MM.1S (cell line): Measurements from ENCODE around the gene YY1.
A peak's percentile ranks its signal among the peaks of the same experiment; 100 is the strongest.

Experiments
- DNase-seq: peaks from one replicate; pipeline ENCODE4 v3.0.0-alpha.2; 2015
- H2AFZ ChIP-seq: fragments of 300-600 bp; sonication (generic); 2 replicates; pipeline ENCODE4 v1.6.0; 2016; ENCODE audit warnings: antibody characterized with exemption, low read length
- H3F3A ChIP-seq: fragments of 300-600 bp; sonication (generic); 2 replicates; pipeline ENCODE4 v1.6.1; 2016; ENCODE audit warnings: mild to moderate bottlenecking, antibody characterized with exemption, low read length, moderate library complexity, mixed read lengths; ENCODE audit not compliant: insufficient read depth
- H3K27ac ChIP-seq: fragments of 300-600 bp; sonication (generic); 2 replicates; pipeline ENCODE4 v1.5.1; 2016; ENCODE audit warnings: mild to moderate bottlenecking, low read length
- H3K27me3 ChIP-seq: fragments of 300-600 bp; sonication (generic); replicated peaks from 2 replicates; pipeline ENCODE4 v1.6.0; 2016; ENCODE audit warnings: low read length; ENCODE audit not compliant: insufficient read depth
- H3K36me3 ChIP-seq: fragments of 300-600 bp; sonication (generic); replicated peaks from 2 replicates; pipeline ENCODE4 v1.6.1; 2016; ENCODE audit warnings: mild to moderate bottlenecking, low read length, mixed read lengths; ENCODE audit not compliant: insufficient read depth
- H3K4me1 ChIP-seq: fragments of 300-600 bp; sonication (generic); 2 replicates; pipeline ENCODE4 v1.6.1; 2016; ENCODE audit warnings: low read length, mixed read lengths
- H3K4me2 ChIP-seq: fragments of 300-600 bp; sonication (generic); 2 replicates; pipeline ENCODE4 v1.6.0; 2016; ENCODE audit warnings: low read depth, low read length
- H3K4me3 ChIP-seq: fragments of 300-600 bp; sonication (generic); 2 replicates; pipeline ENCODE4 v1.5.1; 2016; ENCODE audit warnings: low read length, mixed read lengths
- H3K79me2 ChIP-seq: fragments of 300-600 bp; sonication (generic); 2 replicates; pipeline ENCODE4 v1.6.1; 2016; ENCODE audit warnings: mixed run types, low read length, mixed read lengths
- H3K9ac ChIP-seq: fragments of 300-600 bp; sonication (generic); 2 replicates; pipeline ENCODE4 v1.6.1; 2016; ENCODE audit warnings: low read length, mixed read lengths
- H3K9me2 ChIP-seq: fragments of 300-600 bp; sonication (generic); replicated peaks from 2 replicates; pipeline ENCODE4 v1.6.1; 2016; ENCODE audit warnings: mild to moderate bottlenecking, low read length, mixed read lengths; ENCODE audit not compliant: insufficient read depth
- H3K9me3 ChIP-seq: fragments of 300-600 bp; sonication (generic); replicated peaks from 2 replicates; pipeline ENCODE4 v1.6.1; 2016; ENCODE audit warnings: mild to moderate bottlenecking, low read length, mixed read lengths; ENCODE audit not compliant: insufficient read depth
- H4K20me1 ChIP-seq: fragments of 300-600 bp; sonication (generic); 2 replicates; pipeline ENCODE4 v1.6.1; 2016; ENCODE audit warnings: mild to moderate bottlenecking, low read length, moderate library complexity, mixed read lengths; ENCODE audit not compliant: insufficient read depth
- CTCF ChIP-seq: fragments of 300-600 bp; sonication (generic); IDR thresholded peaks from 2 replicates; pipeline ENCODE4 v1.5.1; 2016; ENCODE audit warnings: antibody characterized with exemption, low read length, mixed read lengths
- EZH2 ChIP-seq: fragments of 300-600 bp; sonication (generic); optimal IDR thresholded peaks from 2 replicates; pipeline ENCODE3; 2017; ENCODE audit warnings: low read depth, mild to moderate bottlenecking, antibody characterized with exemption, low read length, mixed read lengths
- EZH2phosphoT487 ChIP-seq: fragments of 300-600 bp; sonication (generic); IDR thresholded peaks from 2 replicates; pipeline ENCODE4 v1.6.1; 2018; ENCODE audit warnings: antibody characterized with exemption, low read length

The YY1 gene

DNA sequence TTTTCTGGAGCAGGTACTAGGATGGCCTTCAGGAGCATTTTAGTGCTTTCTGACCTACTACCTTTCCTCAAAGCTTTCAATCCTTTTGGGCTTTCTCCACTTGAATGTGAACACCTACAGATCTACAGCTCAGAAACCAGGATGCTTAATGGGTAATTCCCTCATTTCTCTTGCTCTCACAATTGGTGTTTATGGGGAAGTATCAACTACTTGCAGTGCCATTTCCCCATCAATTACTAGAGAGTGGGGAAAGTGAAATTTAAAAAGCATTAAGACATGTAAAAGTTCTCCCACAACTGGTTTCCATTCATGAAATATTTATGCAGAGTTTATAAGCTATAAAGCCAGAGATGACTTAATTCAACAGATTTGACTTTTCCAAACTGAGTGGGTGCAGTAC is 2.1 kb upstream of the YY1 start:
- H4K20me1 ChIP-seq = peaks cover 11% of the 10 kb centered on the region; the same call in 1 of the 2 replicates
- DNase-seq = no peak
- H3K27ac ChIP-seq = no peak overlapping the region

DNA sequence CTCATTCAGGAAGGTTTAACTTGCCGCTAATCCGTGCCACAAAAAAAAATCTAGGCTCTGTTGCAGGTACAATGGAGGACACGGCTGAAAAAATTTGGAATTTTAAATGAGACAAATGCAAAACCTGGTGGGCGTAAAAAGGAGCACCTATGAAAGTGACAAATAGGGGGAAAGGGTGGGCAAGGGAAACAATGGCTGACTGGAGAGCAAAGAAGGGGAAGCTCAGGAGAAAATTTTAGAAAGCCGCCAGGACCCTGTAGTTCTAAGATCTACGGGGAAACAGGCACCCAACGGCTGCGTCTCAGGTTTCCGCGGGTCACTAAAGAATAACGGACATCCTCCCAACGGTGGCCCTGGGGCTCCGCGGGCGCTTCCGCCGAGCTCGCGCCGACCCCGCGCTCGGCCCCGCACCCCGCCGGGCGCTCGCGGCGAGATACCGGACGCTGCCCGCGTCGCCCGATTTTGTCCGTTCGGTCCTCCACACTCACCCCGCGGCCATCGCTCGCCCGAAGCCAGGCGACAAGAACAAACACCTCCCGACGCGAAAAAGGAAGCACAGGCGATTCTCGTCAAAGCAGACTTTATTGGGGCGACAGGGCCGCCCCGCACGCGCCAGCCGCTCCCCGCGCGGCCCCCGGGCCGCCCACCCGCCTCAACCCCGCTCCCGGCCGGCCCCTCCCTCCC is 1.1 kb upstream of the YY1 start:
- Histone ChIP-seq H3K27me3 (no peaks in the 10 kb centered on the region), H3K79me2 (peaks cover 62% of the 10 kb centered on the region), H3K9ac (peak overlapping the region; percentile 67), H3K27ac (peak overlapping the region; percentile 38; the same call in 1 of the 2 replicates), H2AFZ (no peak overlapping the region), H3K9me3 (no peaks in the 10 kb centered on the region), H3K4me2 (peak overlapping the region; percentile 78), H3K4me1 (peaks cover 9% of the 10 kb centered on the region; the same call in 1 of the 2 replicates), H3F3A (peaks cover 3% of the 10 kb centered on the region; the same call in 1 of the 2 replicates), H3K4me3 (peak overlapping the region; percentile 69), H4K20me1 (peaks cover 17% of the 10 kb centered on the region; the same call in 1 of the 2 replicates), H3K9me2 (no peaks in the 10 kb centered on the region), H3K36me3 (no peaks in the 10 kb centered on the region)
- peak; percentile 47 for DNase-seq
- no peak for TF ChIP-seq EZH2
- TF ChIP-seq EZH2phosphoT487 = no peak
- TF ChIP-seq CTCF = no peak

More for the DNA sequence above, 2.1 kb upstream of the YY1 start:
- no peak overlapping the region for H3K9ac ChIP-seq
- H3F3A ChIP-seq = peaks cover 3% of the 10 kb centered on the region; the same call in 1 of the 2 replicates
- no peaks in the 10 kb centered on the region for H3K27me3 ChIP-seq
- peak overlapping the region; percentile 69; the same call in 1 of the 2 replicates for H3K4me3 ChIP-seq
- H2AFZ ChIP-seq = no peak overlapping the region
- TF ChIP-seq EZH2phosphoT487 (no peak), EZH2 (no peak), CTCF (no peak)
- no peaks in the 10 kb centered on the region for H3K36me3 ChIP-seq
- no peaks in the 10 kb centered on the region for H3K9me2 ChIP-seq
- H3K4me2 ChIP-seq = peak overlapping the region; percentile 78
- H3K4me1 ChIP-seq = peaks cover 9% of the 10 kb centered on the region; the same call in 1 of the 2 replicates
- peaks cover 52% of the 10 kb centered on the region for H3K79me2 ChIP-seq
- no peaks in the 10 kb centered on the region for H3K9me3 ChIP-seq

- Histone ChIP-seq H3K27me3 (no peaks in the 10 kb centered on the region), H3K4me2 (peak overlapping the region; percentile 45), H2AFZ (no peak overlapping the region), H3K9me2 (no peaks in the 10 kb centered on the region), H3K36me3 (no peaks in the 10 kb centered on the region), H3F3A (peaks cover 3% of the 10 kb centered on the region; the same call in 1 of the 2 replicates), H3K79me2 (peaks cover 69% of the 10 kb centered on the region), H3K27ac (peak overlapping the region; percentile 78), H3K9ac (peak overlapping the region; percentile 85), H4K20me1 (peaks cover 22% of the 10 kb centered on the region; the same call in 1 of the 2 replicates), H3K4me3 (peak overlapping the region; percentile 80), H3K9me3 (no peaks in the 10 kb centered on the region), H3K4me1 (peaks cover 9% of the 10 kb centered on the region; the same call in 1 of the 2 replicates)
- TF ChIP-seq EZH2phosphoT487 (no peak), CTCF (no peak), EZH2 (no peak)
- DNase-seq = no peak
Observed at GRCh38 chr14:100239211-100239839, 381 bp downstream of the YY1 start.
